Measurements from ENCODE around the gene ASTN2.

Gene ASTN2

GRCh38 chr9:116382053-116382452 lies 1032.8 kb downstream of the ASTN2 start:
- Histone ChIP-seq H3K4me1 (ENCODE audit: insufficient read depth, low read length) (no peaks in the 10 kb centered on the region), H3K9ac (ENCODE audit: low read depth, low read length) (no peak overlapping the region), H2AFZ (ENCODE audit: low read depth, low read length) (no peak overlapping the region), H3K9me3 (ENCODE audit: insufficient read depth, low read length, severe bottlenecking) (no peaks in the 10 kb centered on the region), H3K4me3 (ENCODE audit: low read depth in 1 of 2, low read length in 2 of 2) (no peak overlapping the region), H3K36me3 (ENCODE audit: insufficient read depth, low read length) (no peaks in the 10 kb centered on the region), H3K79me2 (ENCODE audit: insufficient read depth, low read length) (no peaks in the 10 kb centered on the region), H3K27ac (ENCODE audit: low read length) (no peak overlapping the region), H3K27me3 (ENCODE audit: insufficient read depth, low read length, poor library complexity) (no peaks in the 10 kb centered on the region), H4K20me1 (ENCODE audit: insufficient read depth, low read length) (no peaks in the 10 kb centered on the region), H3K4me2 (ENCODE audit: insufficient read depth, low read length) (no peak overlapping the region)
- DNase-seq (no peak), ATAC-seq (ENCODE audit: insufficient read depth, low read depth) (no peak)
- TF ChIP-seq CTCF (IDR thresholded peaks at IDR 0.05; ENCODE audit: borderline replicate concordance, extremely low read depth, low read length, poor library complexity, severe bottlenecking) (no peak), EZH2 (IDR thresholded peaks at IDR 0.05; ENCODE audit: borderline replicate concordance, low read depth, low read length, severe bottlenecking) (no peak)

- Histone ChIP-seq H3K36me3 (ENCODE audit: insufficient read depth, low read length) (no peaks in the 10 kb centered on the region), H4K20me1 (ENCODE audit: insufficient read depth, low read length) (no peaks in the 10 kb centered on the region), H3K4me2 (ENCODE audit: insufficient read depth, low read length) (no peak overlapping the region), H3K4me1 (ENCODE audit: insufficient read depth, low read length) (no peaks in the 10 kb centered on the region), H3K4me3 (ENCODE audit: low read depth in 1 of 2, low read length in 2 of 2) (no peak overlapping the region), H3K9ac (ENCODE audit: low read depth, low read length) (no peak overlapping the region), H3K27ac (ENCODE audit: low read length) (no peak overlapping the region), H3K9me3 (ENCODE audit: insufficient read depth, low read length, severe bottlenecking) (no peaks in the 10 kb centered on the region), H3K27me3 (ENCODE audit: insufficient read depth, low read length, poor library complexity) (no peaks in the 10 kb centered on the region), H2AFZ (ENCODE audit: low read depth, low read length) (no peak overlapping the region), H3K79me2 (ENCODE audit: insufficient read depth, low read length) (no peaks in the 10 kb centered on the region)
- TF ChIP-seq CTCF (IDR thresholded peaks at IDR 0.05; ENCODE audit: borderline replicate concordance, extremely low read depth, low read length, poor library complexity, severe bottlenecking) = no peak
- no peak for TF ChIP-seq EZH2 (IDR thresholded peaks at IDR 0.05; ENCODE audit: borderline replicate concordance, low read depth, low read length, severe bottlenecking)
- ATAC-seq (ENCODE audit: insufficient read depth, low read depth) (no peak), DNase-seq (no peak)
Measured at GRCh38 chr9:116381350-116381749, 1033.5 kb downstream of the ASTN2 start.

- no peak overlapping the region for H3K27ac ChIP-seq (ENCODE audit: low read length)
- ATAC-seq (ENCODE audit: insufficient read depth, low read depth) (no peak), DNase-seq (no peak)
Measured at GRCh38 chr9:116380496-116380995, 1034.3 kb downstream of the ASTN2 start.

More at GRCh38 chr9:116380496-116380995, 1034.3 kb downstream of the ASTN2 start:
- H3K36me3 ChIP-seq (ENCODE audit: insufficient read depth, low read length) = no peaks in the 10 kb centered on the region
- H3K79me2 ChIP-seq (ENCODE audit: insufficient read depth, low read length) = no peaks in the 10 kb centered on the region
- H4K20me1 ChIP-seq (ENCODE audit: insufficient read depth, low read length) = no peaks in the 10 kb centered on the region
- H2AFZ ChIP-seq (ENCODE audit: low read depth, low read length) = no peak overlapping the region
- H3K4me3 ChIP-seq (ENCODE audit: low read depth in 1 of 2, low read length in 2 of 2) = no peak overlapping the region
- no peak overlapping the region for H3K4me2 ChIP-seq (ENCODE audit: insufficient read depth, low read length)
- H3K9me3 ChIP-seq (ENCODE audit: insufficient read depth, low read length, severe bottlenecking) = no peaks in the 10 kb centered on the region
- H3K27me3 ChIP-seq (ENCODE audit: insufficient read depth, low read length, poor library complexity) = no peaks in the 10 kb centered on the region
- no peaks in the 10 kb centered on the region for H3K4me1 ChIP-seq (ENCODE audit: insufficient read depth, low read length)
- H3K9ac ChIP-seq (ENCODE audit: low read depth, low read length) = no peak overlapping the region
- TF ChIP-seq EZH2 (IDR thresholded peaks at IDR 0.05; ENCODE audit: borderline replicate concordance, low read depth, low read length, severe bottlenecking) (no peak), CTCF (IDR thresholded peaks at IDR 0.05; ENCODE audit: borderline replicate concordance, extremely low read depth, low read length, poor library complexity, severe bottlenecking) (no peak)

Measured in DND-41 (cell line).